IMR-90 (cell line): ENCODE results near the gene ZNF488. TPM values are rescaled to one million over a fixed set of nuclear protein-coding genes. Genes with fewer than 3 reads are reported as not detected.

Source experiments
- ATAC-seq: fragments of 200-7000 bp; cut with Tn5 transposase; 2 replicates; pipeline ENCODE4 v1.9.1; 2020; ENCODE audit warnings: low read depth, mild to moderate bottlenecking, moderate library complexity
- BruUV-seq: library from RNA; stranded (reverse); fragments of 400-500 nt; replicated peaks from 2 replicates; lab custom pipeline; 2021; lab: Mats Ljungman, UMichigan
- CTCF ChIA-PET: fragments of 300-600 bp; formaldehyde crosslinking; extraction: SDS; loops from one replicate; lab custom pipeline; 2021; ENCODE audit warnings: antibody characterized with exemption; lab: Yijun Ruan, JAX
- POLR2A ChIA-PET: fragments of 300-600 bp; sonication (Branson Sonifier 250); formaldehyde crosslinking; loops from one replicate; lab custom pipeline; 2022; ENCODE audit warnings: antibody characterized with exemption; ENCODE audit not compliant: unreplicated experiment; lab: Charles Lee
- DNase-seq: peaks from one replicate; pipeline ENCODE4 v3.0.0; 2013
- H2AFZ ChIP-seq: replicated peaks from 2 replicates; pipeline ENCODE3; 2013; ENCODE audit warnings: low read length, mild to moderate bottlenecking; ENCODE audit not compliant: poor library complexity
- H2AK5ac ChIP-seq: 2 replicates; pipeline ENCODE4 v1.6.1; 2013; ENCODE audit warnings: low read depth, low read length, inconsistent platforms
- H2AK9ac ChIP-seq: replicated peaks from 2 replicates; pipeline ENCODE3; 2013; ENCODE audit warnings: mild to moderate bottlenecking, low read depth, low read length, moderate library complexity; ENCODE audit not compliant: poor library complexity
- H2BK120ac ChIP-seq: 2 replicates; pipeline ENCODE4 v1.6.1; 2013; ENCODE audit warnings: low read depth, low read length, inconsistent platforms
- H2BK15ac ChIP-seq: 3 replicates; pipeline ENCODE4 v1.6.1; 2013; ENCODE audit warnings: low read depth, low read length, inconsistent platforms
- H2BK20ac ChIP-seq: 2 replicates; pipeline ENCODE4 v1.6.1; 2013; ENCODE audit warnings: low read depth, mild to moderate bottlenecking, inconsistent platforms, low read length, moderate library complexity
- H2BK5ac ChIP-seq: 2 replicates; pipeline ENCODE4 v1.6.1; 2013; ENCODE audit warnings: mild to moderate bottlenecking, low read depth, low read length, inconsistent platforms; ENCODE audit not compliant: poor library complexity, severe bottlenecking
- H3K14ac ChIP-seq: replicated peaks from 2 replicates; pipeline ENCODE4 v1.6.1; 2013; ENCODE audit warnings: low read depth, low read length, inconsistent platforms
- H3K18ac ChIP-seq: 2 replicates; pipeline ENCODE4 v1.6.1; 2013; ENCODE audit warnings: low read depth, low read length, control low read depth
- H3K23ac ChIP-seq: 2 replicates; pipeline ENCODE4 v1.6.1; 2013; ENCODE audit warnings: low read depth, low read length, inconsistent platforms
- H3K27ac ChIP-seq: 2 replicates; pipeline ENCODE4 v1.5.1; 2013; ENCODE audit warnings: mild to moderate bottlenecking, control low read depth, low read length; ENCODE audit not compliant: insufficient read depth
- H3K27me3 ChIP-seq: 2 replicates; pipeline ENCODE4 v1.6.1; 2013; ENCODE audit warnings: low read length; ENCODE audit not compliant: control insufficient read depth, insufficient read depth
- H3K36me3 ChIP-seq: 2 replicates; pipeline ENCODE4 v1.6.1; 2013; ENCODE audit warnings: low read length, mixed read lengths; ENCODE audit not compliant: control insufficient read depth, insufficient read depth
- H3K4ac ChIP-seq: 2 replicates; pipeline ENCODE4 v1.6.1; 2013; ENCODE audit warnings: low read depth, low read length, inconsistent platforms
- H3K4me1 ChIP-seq: 2 replicates; pipeline ENCODE4 v1.6.1; 2013; ENCODE audit warnings: low read length, mixed read lengths; ENCODE audit not compliant: control insufficient read depth, insufficient read depth
- H3K4me2 ChIP-seq: 2 replicates; pipeline ENCODE4 v1.6.1; 2013; ENCODE audit warnings: low read depth, mild to moderate bottlenecking, control low read depth, low read length, moderate library complexity
- H3K4me3 ChIP-seq: 2 replicates; pipeline ENCODE4 v1.5.1; 2013; ENCODE audit warnings: low read depth, mild to moderate bottlenecking, control low read depth, low read length, moderate library complexity; ENCODE audit not compliant: insufficient read depth
- H3K56ac ChIP-seq: 2 replicates; pipeline ENCODE4 v1.6.1; 2013; ENCODE audit warnings: low read length, inconsistent platforms; ENCODE audit not compliant: insufficient read depth; ENCODE audit errors: extremely low read depth
- H3K79me1 ChIP-seq, 2 experiments: 2 replicates each; pipeline ENCODE4 v1.6.1; 2013; ENCODE audit warnings: low read length in 2 of 2, inconsistent platforms in 1 of 2, low read depth in 1 of 2
- H3K9ac ChIP-seq: 2 replicates; pipeline ENCODE4 v1.6.1; 2013; ENCODE audit warnings: low read depth, low read length, control low read depth
- H3K9me1 ChIP-seq: 2 replicates; pipeline ENCODE4 v1.6.1; 2013; ENCODE audit warnings: low read length, inconsistent platforms; ENCODE audit not compliant: insufficient read depth
- H3K9me3 ChIP-seq: 2 replicates; pipeline ENCODE4 v1.6.1; 2013; ENCODE audit warnings: low read length; ENCODE audit not compliant: control insufficient read depth, insufficient read depth
- H4K20me1 ChIP-seq: 2 replicates; pipeline ENCODE4 v1.6.1; 2013; ENCODE audit warnings: low read length, inconsistent platforms; ENCODE audit not compliant: insufficient read depth
- H4K5ac ChIP-seq: 2 replicates; pipeline ENCODE4 v1.6.1; 2013; ENCODE audit warnings: mild to moderate bottlenecking, low read depth, low read length, control low read depth
- H4K8ac ChIP-seq, 2 experiments: 2 replicates each; pipeline ENCODE4 v1.6.1; 2013; ENCODE audit warnings: low read depth in 2 of 2, low read length in 2 of 2, control low read depth in 1 of 2, inconsistent platforms in 1 of 2
- H4K91ac ChIP-seq: 2 replicates; pipeline ENCODE4 v1.6.1; 2013; ENCODE audit warnings: low read depth, low read length, inconsistent platforms; ENCODE audit not compliant: insufficient read depth
- BHLHE40 ChIP-seq: fragments of 150-350 bp; IDR thresholded peaks from 2 replicates; pipeline ENCODE4 v1.6.1; 2016; ENCODE audit warnings: mild to moderate bottlenecking, low read depth, low read length
- NFE2L2 ChIP-seq: fragments of 150-350 bp; IDR thresholded peaks from 2 replicates; pipeline ENCODE4 v1.6.1; 2016; ENCODE audit warnings: low read depth, mild to moderate bottlenecking, low read length
- POLR2A ChIP-seq: IDR thresholded peaks from 2 replicates; pipeline ENCODE4 v1.6.1; 2012; ENCODE audit warnings: mild to moderate bottlenecking, low read depth, low read length
- RFX5 ChIP-seq: IDR thresholded peaks from 2 replicates; pipeline ENCODE4 v1.8.0; 2012; ENCODE audit warnings: low read depth, mild to moderate bottlenecking, low read length, moderate library complexity
- SMC3 ChIP-seq: fragments of 150-350 bp; IDR thresholded peaks from 2 replicates; pipeline ENCODE4 v1.6.1; 2016; ENCODE audit warnings: low read depth, mild to moderate bottlenecking, antibody characterized with exemption, low read length, moderate library complexity
- WGBS, 2 experiments: methylation state at CpG; one replicate each; pipeline versions ENCODE4 v1.1.5 to v1.1.7; 2013; ENCODE audit warnings: missing lambda C conversion rate in 2 of 2; ENCODE audit not compliant: insufficient read length in 1 of 2; ENCODE audit errors: extremely low coverage in 2 of 2; 5-methylcytosine and 5-hydroxymethylcytosine counted together
- dilution Hi-C: fragments of 300-500 bp; cut with HindIII; formaldehyde crosslinking; loops from one replicate; pipeline ENCODE4 v1.14.3; 2018; ENCODE audit warnings: low sequenced_read_pairs; ENCODE audit not compliant: unreplicated experiment
- in situ Hi-C: fragments of 300-500 bp; cut with MboI; formaldehyde crosslinking; loops from 3 replicates; pipeline ENCODE4 v1.14.3; 2019; ENCODE audit warnings: low sequenced_read_pairs, inconsistent platforms, mixed read lengths
- intact Hi-C: fragments of 100-400 bp; cut with micrococcal nuclease; formaldehyde crosslinking; loops from 2 replicates; pipeline ENCODE4 v1.10.0; 2022
- polyA plus RNA-seq, 3 experiments: library from polyadenylated mRNA; depleted of rRNA; stranded (reverse); fragments of >200 nt; gene quantifications; 2 replicates each; pipeline ENCODE4 v1.2.3, GENCODE V29; 2012; ENCODE audit warnings: low replicate concordance in 1 of 3
- total RNA-seq: library from RNA; depleted of rRNA; stranded (reverse); fragments of >200 nt; gene quantifications from 2 replicates; pipeline ENCODE4 v1.2.3, GENCODE V29; 2012

The ZNF488 gene
- total and polyA plus RNA-seq, 2 of the 4 experiments (the other 2 are of a cell fraction) = under 0.01 to 0.14 TPM

DNA sequence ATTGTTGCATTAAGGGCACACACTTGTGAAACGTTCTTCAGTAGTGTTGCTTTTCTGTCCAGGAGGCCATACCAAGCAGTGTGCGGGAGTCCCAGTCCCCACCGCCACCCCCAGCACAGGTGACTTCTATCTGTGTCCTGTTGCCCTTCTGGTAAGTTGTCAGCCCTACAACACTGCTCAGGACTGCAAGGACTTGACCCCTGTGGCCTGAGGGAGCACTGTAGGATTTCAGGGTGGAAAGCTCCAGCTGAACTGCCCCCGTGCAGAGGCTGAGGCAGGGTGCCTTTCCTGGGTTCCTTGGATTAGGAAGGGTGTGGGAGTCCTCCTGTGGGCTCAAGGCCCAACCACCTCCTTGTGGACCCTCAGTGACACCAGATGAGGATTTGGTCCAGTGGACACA lies 26.8 kb upstream of the ZNF488 start:
- Histone ChIP-seq H3K36me3 (no peaks in the 10 kb centered on the region), H2BK15ac (no peak overlapping the region), H4K91ac (no peak overlapping the region), H3K9ac (no peak overlapping the region), H2AK5ac (no peak overlapping the region), H3K9me1 (peaks cover 12% of the 10 kb centered on the region), H4K20me1 (no peaks in the 10 kb centered on the region; the same call in 1 of the 2 replicates), H2BK5ac (no peak overlapping the region), H3K4ac (no peak overlapping the region), H3K4me2 (no peak overlapping the region), H2AFZ (no peak overlapping the region), H3K18ac (no peak overlapping the region), H3K79me1 (no peaks in the 10 kb centered on the region), H3K23ac (no peak overlapping the region), H3K9me3 (no peaks in the 10 kb centered on the region), H3K27me3 (peaks cover 37% of the 10 kb centered on the region), H2AK9ac (peak overlapping the region; percentile 71), H4K8ac (no peak overlapping the region), H4K5ac (no peak overlapping the region), H2BK120ac (no peak overlapping the region), H3K4me1 (peaks cover 9% of the 10 kb centered on the region), H3K14ac (no peak overlapping the region), H3K4me3 (no peak overlapping the region), H3K27ac (no peak overlapping the region), H2BK20ac (no peak overlapping the region), H3K56ac (no peak overlapping the region)
- dilution Hi-C loops (no loop called here), intact Hi-C loops (no loop called here), in situ Hi-C loops (loop anchor here (25.0 kb wide), 1 partner anchor 874 kb away; no protein-coding TSS in a partner anchor)
- BruUV-seq = no TSS peak
- ATAC-seq (no peak), DNase-seq (no peak)
- ChIA-PET CTCF (no interaction called here), POLR2A (no interaction called here)
- 30% methylated on average over 2 of the region's 4 CpGs; no CpG with 5 or more reads in 1 of the 2 experiments for WGBS, 2 experiments
- TF ChIP-seq NFE2L2 (no peak), RFX5 (no peak), POLR2A (no peak), SMC3 (no peak), BHLHE40 (no peak)
